Smooth muscle cell of the umbilical artery (primary cell): Measurements from ENCODE around the gene ADGRG3. TPM values are rescaled to one million over a fixed set of nuclear protein-coding genes. Genes with fewer than 3 reads are reported as not detected.

Experiments used
- total RNA-seq: library from RNA; depleted of rRNA; stranded (reverse); fragments of >200 nt; gene quantifications from 2 replicates; pipeline ENCODE4 v1.2.3, GENCODE V29; 2014

Gene ADGRG3, protein sequence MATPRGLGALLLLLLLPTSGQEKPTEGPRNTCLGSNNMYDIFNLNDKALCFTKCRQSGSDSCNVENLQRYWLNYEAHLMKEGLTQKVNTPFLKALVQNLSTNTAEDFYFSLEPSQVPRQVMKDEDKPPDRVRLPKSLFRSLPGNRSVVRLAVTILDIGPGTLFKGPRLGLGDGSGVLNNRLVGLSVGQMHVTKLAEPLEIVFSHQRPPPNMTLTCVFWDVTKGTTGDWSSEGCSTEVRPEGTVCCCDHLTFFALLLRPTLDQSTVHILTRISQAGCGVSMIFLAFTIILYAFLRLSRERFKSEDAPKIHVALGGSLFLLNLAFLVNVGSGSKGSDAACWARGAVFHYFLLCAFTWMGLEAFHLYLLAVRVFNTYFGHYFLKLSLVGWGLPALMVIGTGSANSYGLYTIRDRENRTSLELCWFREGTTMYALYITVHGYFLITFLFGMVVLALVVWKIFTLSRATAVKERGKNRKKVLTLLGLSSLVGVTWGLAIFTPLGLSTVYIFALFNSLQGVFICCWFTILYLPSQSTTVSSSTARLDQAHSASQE
- total RNA-seq = not detected in 2 replicates

DNA sequence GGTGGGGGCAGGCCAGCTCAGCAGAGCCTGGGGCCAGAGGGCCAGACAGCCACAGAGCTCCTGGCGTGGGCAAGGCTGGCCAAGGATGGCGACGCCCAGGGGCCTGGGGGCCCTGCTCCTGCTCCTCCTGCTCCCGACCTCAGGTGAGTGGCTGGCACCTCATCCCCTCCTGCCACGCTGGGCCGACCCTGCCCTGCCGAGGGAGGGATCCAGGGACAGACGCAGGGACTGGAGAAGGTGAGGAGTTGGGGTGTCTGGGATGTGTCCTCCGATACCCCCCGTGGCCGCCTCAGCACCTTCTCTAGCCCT is at the start of gene ADGRG3:
Gene ADGRG3, plus strand, starts transcription at position 44 of the 309 bp plus-strand sequence. Its CDS starts 42 bp downstream, at position 86.

DNA sequence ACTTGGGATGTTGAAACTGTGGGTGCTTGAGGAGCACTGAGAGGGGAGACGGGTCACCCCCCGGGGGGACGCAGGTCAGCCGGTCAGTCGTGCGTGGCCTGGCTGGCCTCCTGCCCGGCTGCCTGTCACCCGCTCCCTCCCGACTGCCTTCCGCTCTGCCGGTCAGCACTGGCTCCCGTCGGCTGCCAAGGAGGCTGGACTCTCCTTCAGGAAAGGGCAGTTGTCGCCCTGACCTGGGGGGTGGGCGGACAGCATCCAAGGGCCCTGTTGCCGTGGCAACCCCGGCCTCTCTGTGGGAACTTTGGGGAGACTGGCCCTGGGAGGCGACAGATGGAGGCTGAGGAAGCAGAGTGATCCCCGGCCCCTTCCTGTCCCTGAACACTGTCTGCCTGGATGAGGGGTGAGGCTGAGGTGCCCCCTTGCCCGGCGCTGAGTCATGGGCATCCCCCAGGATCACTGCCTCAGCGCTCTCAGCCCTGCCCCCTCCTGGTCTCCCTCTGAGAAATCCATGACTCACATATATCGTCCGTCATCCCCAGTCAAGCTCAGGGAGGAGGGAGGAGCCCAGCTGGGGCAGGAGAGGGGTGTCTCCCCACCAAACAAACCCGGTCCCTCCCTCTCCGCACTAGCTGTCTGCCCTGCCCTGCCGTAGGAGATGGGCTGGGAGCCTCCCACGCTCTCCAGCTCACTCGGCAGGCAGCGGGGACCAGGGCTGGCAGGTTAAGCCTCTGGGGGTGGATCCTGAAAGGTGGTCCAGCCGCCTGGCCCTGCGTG is 39.9 kb upstream of the ADGRG3 start, which contains the start of gene ADGRG1:
Gene ADGRG1, plus strand, starts transcription at position 623 of the 774 bp plus-strand sequence. CDS start 21,658 bp downstream, outside the sequence.

DNA sequence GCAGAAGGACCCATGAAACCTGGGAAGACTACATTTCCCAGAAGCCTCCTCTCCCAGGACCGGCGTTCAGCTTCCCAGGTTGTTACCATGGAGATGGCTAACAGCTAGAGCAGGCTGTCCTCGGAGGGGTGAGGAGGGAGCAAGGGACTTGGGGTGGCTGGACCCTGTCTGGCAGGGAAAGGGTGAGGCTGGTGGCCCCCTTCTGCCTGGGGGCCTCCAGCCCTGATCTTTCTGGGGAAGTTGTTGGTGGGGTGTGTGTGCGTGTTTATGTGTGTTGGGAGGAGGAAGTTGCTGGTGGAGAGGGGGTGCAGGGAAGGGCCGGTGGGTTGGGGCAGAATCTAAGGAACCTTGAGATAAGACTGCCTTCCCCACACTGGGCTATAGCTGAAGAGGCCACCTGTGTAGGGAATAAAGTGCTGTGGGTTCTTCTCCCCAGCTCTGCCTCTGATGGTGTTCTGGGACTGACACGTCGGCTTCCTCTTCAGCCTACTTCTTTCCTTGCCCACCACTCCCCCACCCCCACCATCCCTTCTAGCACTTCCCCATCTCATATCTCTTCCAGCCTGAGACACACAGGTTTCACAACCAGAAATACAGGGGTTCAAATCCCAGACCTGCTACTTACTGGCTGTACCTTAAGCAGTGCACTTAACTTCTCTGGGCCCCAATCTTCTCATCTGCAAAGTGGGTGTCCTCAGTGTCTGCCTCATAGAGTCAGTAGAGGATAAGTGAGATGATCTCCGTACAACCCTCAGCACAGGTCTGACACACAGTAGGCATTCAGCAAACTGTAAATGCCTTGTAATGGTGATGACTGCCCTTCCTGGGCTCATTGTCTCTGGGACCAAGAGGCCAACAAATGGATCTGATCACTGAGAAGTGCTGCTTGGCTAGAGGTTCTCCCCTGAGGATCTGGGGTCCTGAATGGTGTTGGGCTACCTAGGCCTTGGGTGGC is 26.9 kb downstream of the ADGRG3 start, which contains the start of gene DRC7:
Gene DRC7, plus strand, starts transcription at position 82 of the 955 bp plus-strand sequence. CDS start 3,144 bp downstream, outside the sequence.

DNA sequence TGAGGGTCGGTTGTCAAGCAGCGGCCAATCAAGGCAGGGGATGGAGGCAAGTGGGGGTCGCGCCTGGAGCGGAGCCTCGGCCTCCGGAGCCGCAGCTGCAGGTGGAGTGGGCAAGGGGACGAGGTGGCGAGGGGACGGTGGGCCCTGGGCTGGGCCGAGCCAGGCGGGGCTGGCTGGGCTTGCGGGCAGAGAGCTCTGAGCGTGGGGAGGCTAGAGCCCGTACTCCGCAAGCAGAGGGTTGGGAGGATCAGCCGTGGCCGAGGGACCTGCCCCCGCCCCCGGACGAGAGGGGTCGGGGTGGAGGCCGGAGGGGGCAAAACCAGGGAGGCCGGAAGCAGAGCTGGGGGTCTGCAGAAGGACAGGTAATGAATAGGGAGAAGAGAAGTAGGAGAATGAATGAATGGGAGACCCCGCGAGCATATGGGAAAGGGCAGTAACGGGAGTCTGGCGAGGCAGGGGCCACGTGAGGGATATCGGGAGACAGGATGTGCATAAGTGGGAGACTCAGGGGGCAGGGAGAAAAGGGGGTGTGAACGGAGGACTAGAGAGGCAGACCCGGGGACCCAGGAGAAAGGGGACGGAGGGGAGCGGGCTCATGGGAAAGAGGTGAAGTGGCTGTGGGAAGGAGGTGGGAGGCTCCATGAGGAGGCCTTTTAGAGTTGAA is 67.8 kb downstream of the ADGRG3 start, which contains the start of gene KATNB1:
Gene KATNB1, plus strand, starts transcription at position 16 of the 664 bp plus-strand sequence. CDS start 1,474 bp downstream, outside the sequence.

Other genes with a start within 250 kb of the ADGRG3 start
- 40.7 and 44.9 TPM in 2 replicates for gene CIAPIN1, start 220.9 kb upstream of the ADGRG3 start, total RNA-seq
- 44.5 and 48.1 TPM in 2 replicates for gene COQ9, start 220.8 kb upstream of the ADGRG3 start, total RNA-seq
- 107 and 108 TPM in 2 replicates for gene POLR2C, start 205.6 kb upstream of the ADGRG3 start, total RNA-seq
- 36.4 and 38.6 TPM in 2 replicates for gene DOK4, start 181.8 kb upstream of the ADGRG3 start, total RNA-seq
- 15.6 and 15.7 TPM in 2 replicates for gene CCDC102A, start 131.7 kb upstream of the ADGRG3 start, total RNA-seq
- not detected in 2 replicates for gene ADGRG5, start 125.7 kb upstream of the ADGRG3 start, total RNA-seq
- 0.89 and 2.3 TPM in 2 replicates for gene ADGRG1, start 39.7 kb upstream of the ADGRG3 start, total RNA-seq
- gene DRC7, start 26.5 kb downstream of the ADGRG3 start, total RNA-seq = 0.42 TPM in 1 of 2 replicates, not detected in the other
- 22.0 and 26.9 TPM in 2 replicates for gene KATNB1, start 67.5 kb downstream of the ADGRG3 start, total RNA-seq
- gene KIFC3, start 134.2 kb downstream of the ADGRG3 start, total RNA-seq = 69.2 and 87.7 TPM in 2 replicates